Glutamatergic neuron (in vitro differentiated cells): ENCODE results near the gene CNTNAP2. TPM values are rescaled to one million over a fixed set of nuclear protein-coding genes. Genes with fewer than 3 reads are reported as not detected.
A peak's percentile ranks its signal among the peaks of the same experiment; 100 is the strongest.

Experiments used
- DNase-seq: peaks from one replicate; pipeline ENCODE4 v3.0.0; 2022
- H3K27ac Mint-ChIP-seq: one replicate; pipeline ENCODE4 v1.8.0; 2020; ENCODE audit warnings: mild to moderate bottlenecking, mixed read lengths, inconsistent platforms; ENCODE audit not compliant: unreplicated experiment
- H3K27me3 Mint-ChIP-seq: one replicate; pipeline ENCODE4 v1.8.0; 2020; ENCODE audit warnings: mild to moderate bottlenecking, moderate library complexity, mixed read lengths, inconsistent platforms; ENCODE audit not compliant: unreplicated experiment
- H3K36me3 Mint-ChIP-seq: one replicate; pipeline ENCODE4 v1.8.0; 2020; ENCODE audit warnings: mild to moderate bottlenecking, mixed read lengths, inconsistent platforms; ENCODE audit not compliant: unreplicated experiment
- H3K4me1 Mint-ChIP-seq: one replicate; pipeline ENCODE4 v1.8.0; 2020; ENCODE audit warnings: mild to moderate bottlenecking, low read depth, mixed read lengths, inconsistent platforms; ENCODE audit not compliant: unreplicated experiment
- H3K4me3 Mint-ChIP-seq: one replicate; pipeline ENCODE4 v1.8.0; 2020; ENCODE audit warnings: mild to moderate bottlenecking, mixed read lengths, inconsistent platforms; ENCODE audit not compliant: unreplicated experiment
- H3K9me3 Mint-ChIP-seq: one replicate; pipeline ENCODE4 v1.8.0; 2020; ENCODE audit warnings: mild to moderate bottlenecking, moderate library complexity, mixed read lengths, inconsistent platforms; ENCODE audit not compliant: unreplicated experiment
- total RNA-seq: library from RNA; stranded (reverse); fragmentation: NEBNext Ultra II Directional; extraction: Animal tissue kit (Norgen Biotek cat#: 25700); gene quantifications from one replicate; pipeline ENCODE4 v1.2.1, GENCODE V29; 2021; ENCODE audit not compliant: unreplicated experiment
- TF ChIP-seq, protein P1 (sequence below): fragments of 200-600 bp; sonication (generic); IDR thresholded peaks from one replicate; pipeline ENCODE4 v1.5.0; 2021; ENCODE audit not compliant: partially characterized antibody, unreplicated experiment

The CNTNAP2 gene
- total RNA-seq, 1 donor from 2014 or later, result 25.8 TPM

DNA sequence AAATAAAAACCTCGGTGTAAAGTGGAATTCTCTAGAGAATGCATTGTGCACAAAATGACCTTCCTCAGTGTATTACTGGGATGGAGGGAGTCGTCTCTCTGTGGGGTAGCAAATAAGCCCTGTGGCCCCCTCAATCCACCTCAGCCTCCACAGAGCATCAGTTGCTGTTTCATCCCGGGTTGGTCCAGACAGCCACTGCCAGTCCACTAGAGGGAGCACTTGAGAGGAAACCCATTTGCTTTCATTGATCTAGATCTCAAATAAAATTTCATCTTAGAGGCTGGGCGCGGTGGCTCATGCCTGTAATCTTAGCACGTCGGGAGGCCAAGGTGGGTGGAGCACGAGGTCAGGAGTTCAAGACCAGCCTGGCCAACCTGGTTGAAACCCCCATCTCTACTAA, 1128.7 kb downstream of the CNTNAP2 start:
- TF ChIP-seq, protein P1, sequence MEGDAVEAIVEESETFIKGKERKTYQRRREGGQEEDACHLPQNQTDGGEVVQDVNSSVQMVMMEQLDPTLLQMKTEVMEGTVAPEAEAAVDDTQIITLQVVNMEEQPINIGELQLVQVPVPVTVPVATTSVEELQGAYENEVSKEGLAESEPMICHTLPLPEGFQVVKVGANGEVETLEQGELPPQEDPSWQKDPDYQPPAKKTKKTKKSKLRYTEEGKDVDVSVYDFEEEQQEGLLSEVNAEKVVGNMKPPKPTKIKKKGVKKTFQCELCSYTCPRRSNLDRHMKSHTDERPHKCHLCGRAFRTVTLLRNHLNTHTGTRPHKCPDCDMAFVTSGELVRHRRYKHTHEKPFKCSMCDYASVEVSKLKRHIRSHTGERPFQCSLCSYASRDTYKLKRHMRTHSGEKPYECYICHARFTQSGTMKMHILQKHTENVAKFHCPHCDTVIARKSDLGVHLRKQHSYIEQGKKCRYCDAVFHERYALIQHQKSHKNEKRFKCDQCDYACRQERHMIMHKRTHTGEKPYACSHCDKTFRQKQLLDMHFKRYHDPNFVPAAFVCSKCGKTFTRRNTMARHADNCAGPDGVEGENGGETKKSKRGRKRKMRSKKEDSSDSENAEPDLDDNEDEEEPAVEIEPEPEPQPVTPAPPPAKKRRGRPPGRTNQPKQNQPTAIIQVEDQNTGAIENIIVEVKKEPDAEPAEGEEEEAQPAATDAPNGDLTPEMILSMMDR, result peak; percentile 77
- H3K4me1 Mint-ChIP-seq, result no peaks in the 10 kb centered on the region
- no peaks in the 10 kb centered on the region for H3K36me3 Mint-ChIP-seq
- no peaks in the 10 kb centered on the region for H3K27me3 Mint-ChIP-seq
- peak; percentile 33 for DNase-seq
- H3K9me3 Mint-ChIP-seq, result no peaks in the 10 kb centered on the region
- H3K27ac Mint-ChIP-seq, result no peak overlapping the region
- no peak overlapping the region for H3K4me3 Mint-ChIP-seq

DNA sequence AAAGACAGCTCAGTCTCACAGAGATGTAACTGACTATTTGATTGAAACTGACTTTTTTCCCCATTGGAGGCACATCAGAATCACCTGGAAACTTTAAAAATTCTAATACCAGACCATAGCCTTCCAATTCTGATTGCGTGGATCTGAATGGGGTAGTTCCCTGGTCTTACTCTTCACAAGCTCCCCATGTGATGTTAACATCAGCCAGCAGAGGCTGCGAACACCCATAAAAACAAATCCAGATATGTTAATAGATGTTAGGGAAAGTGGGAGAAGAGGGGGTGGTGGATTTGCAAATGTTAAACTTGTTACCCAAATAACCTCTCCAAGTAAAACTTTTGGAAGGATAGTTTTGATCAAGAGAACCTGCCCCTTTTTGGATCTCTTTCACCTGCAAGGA, 1133.4 kb downstream of the CNTNAP2 start:
- H3K9me3 Mint-ChIP-seq, result no peaks in the 10 kb centered on the region
- no peaks in the 10 kb centered on the region for H3K27me3 Mint-ChIP-seq
- no peaks in the 10 kb centered on the region for H3K4me1 Mint-ChIP-seq
- no peak overlapping the region for H3K27ac Mint-ChIP-seq
- TF ChIP-seq, protein P1, result no peak
- no peak for DNase-seq
- H3K36me3 Mint-ChIP-seq, result no peaks in the 10 kb centered on the region
- no peak overlapping the region for H3K4me3 Mint-ChIP-seq

DNA sequence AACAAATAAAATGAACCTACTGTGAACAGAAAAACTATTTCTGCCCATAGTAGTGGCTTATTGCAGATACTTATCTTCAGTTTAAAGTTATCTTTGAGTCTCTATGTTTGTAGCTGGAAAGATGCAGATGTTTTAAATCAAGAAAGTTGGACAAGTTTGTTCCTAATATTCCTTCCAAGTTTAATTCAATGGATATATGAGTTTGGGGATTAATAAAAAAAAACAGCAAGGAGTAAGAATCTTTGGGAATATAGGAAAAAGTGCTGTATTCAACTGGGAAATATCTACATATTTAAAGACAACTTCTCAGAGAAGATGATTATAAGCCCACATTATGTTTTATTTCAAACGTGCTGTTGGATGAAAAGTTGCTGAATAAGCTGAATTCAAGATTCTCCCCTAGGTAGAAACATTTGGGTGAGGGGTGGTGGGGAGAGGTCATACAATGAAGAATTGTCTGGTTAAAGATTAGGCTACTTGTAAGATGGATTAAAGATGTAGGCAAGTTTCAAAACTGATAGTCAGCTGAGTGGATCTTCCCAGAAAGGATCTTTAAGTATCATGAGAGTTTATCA, 1135.2 kb downstream of the CNTNAP2 start:
- no peaks in the 10 kb centered on the region for H3K36me3 Mint-ChIP-seq
- H3K4me3 Mint-ChIP-seq, result no peak overlapping the region
- H3K4me1 Mint-ChIP-seq, result peaks cover 3% of the 10 kb centered on the region
- TF ChIP-seq, protein P1, result no peak
- no peak overlapping the region for H3K27ac Mint-ChIP-seq
- H3K9me3 Mint-ChIP-seq, result no peaks in the 10 kb centered on the region
- no peaks in the 10 kb centered on the region for H3K27me3 Mint-ChIP-seq
- no peak for DNase-seq

DNA sequence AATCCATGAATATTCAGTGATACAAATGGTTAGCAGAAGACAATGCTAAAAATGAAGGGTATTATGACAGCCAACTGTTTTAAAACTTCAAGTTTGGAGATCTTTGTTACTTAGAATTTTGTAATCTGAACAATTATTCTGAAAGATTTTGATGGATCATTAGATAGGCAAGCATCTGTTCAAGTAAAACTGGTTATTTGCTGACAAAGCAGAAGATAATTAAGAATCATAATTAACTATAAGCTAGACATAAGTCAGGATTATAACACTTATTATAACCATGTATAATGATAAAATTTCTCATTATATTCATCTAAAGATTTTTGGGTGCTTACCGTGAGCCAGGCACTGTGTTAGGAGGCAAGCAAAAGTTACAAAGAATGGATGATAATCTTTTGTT, 1145.1 kb downstream of the CNTNAP2 start:
- no peak for DNase-seq
- H3K4me3 Mint-ChIP-seq, result no peak overlapping the region
- no peaks in the 10 kb centered on the region for H3K36me3 Mint-ChIP-seq
- H3K9me3 Mint-ChIP-seq, result no peaks in the 10 kb centered on the region
- H3K4me1 Mint-ChIP-seq, result peaks cover 10% of the 10 kb centered on the region
- H3K27me3 Mint-ChIP-seq, result no peaks in the 10 kb centered on the region
- H3K27ac Mint-ChIP-seq, result no peak overlapping the region
- TF ChIP-seq, protein P1, result no peak

DNA sequence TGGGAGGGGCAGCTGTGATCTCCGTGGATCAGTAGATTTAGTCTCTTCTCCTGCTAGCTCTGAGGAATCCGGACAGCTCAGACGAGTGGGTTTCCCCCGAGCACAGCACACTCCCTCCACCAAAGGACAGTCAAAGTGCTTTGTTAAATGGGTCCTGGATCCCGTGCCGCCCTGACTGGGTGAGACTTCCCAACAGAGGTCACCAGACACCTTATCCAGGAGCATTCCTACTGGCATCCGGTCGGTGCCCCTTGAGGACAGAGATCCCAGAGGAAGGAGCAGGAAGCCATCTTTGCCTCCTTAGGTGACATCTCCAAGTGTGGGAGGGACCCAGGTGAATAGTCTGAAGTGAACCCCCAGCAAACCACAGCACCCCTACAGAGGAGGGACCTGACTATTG, 1148.9 kb downstream of the CNTNAP2 start:
- Mint-ChIP-seq H3K27me3 (no peaks in the 10 kb centered on the region), H3K9me3 (no peaks in the 10 kb centered on the region), H3K27ac (no peak overlapping the region), H3K36me3 (no peaks in the 10 kb centered on the region), H3K4me3 (no peak overlapping the region), H3K4me1 (no peaks in the 10 kb centered on the region)
- TF ChIP-seq, protein P1, result no peak
- no peak for DNase-seq
